Esophagus squamous epithelium (tissue), 5 donors: ENCODE results near the gene CAMKMT. TPM values are rescaled to one million over a fixed set of nuclear protein-coding genes. Genes with fewer than 3 reads are reported as not detected.

Experiments used
- DNase-seq: peaks from one replicate; lab custom pipeline; 2025; lab: John Stamatoyannopoulos, UW
- H3K27ac ChIP-seq, 4 donors: fragments of 200-600 bp; sonication (generic); one replicate each; pipeline ENCODE4 v1.5.1; 2016 to 2019; ENCODE audit warnings: mild to moderate bottlenecking in 1 of 4
- H3K27me3 ChIP-seq, 4 donors: fragments of 200-600 bp; sonication (generic); 1 replicate in 3 of 4; 2 replicates in 1 of 4; pipeline versions ENCODE4 v1.5.1 to v1.6.0; 2017 to 2021; ENCODE audit warnings: antibody characterized with exemption in 1 of 4
- H3K36me3 ChIP-seq, 3 donors: fragments of 200-600 bp; sonication (generic); one replicate each; pipeline ENCODE4 v1.5.1; 2016 to 2019
- H3K4me1 ChIP-seq, 3 donors: fragments of 200-600 bp; sonication (generic); one replicate each; pipeline ENCODE4 v1.5.1; 2017 to 2019
- H3K4me3 ChIP-seq, 4 donors: fragments of 200-600 bp; sonication (generic); 1 replicate in 3 of 4; 2 replicates in 1 of 4; pipeline ENCODE4 v1.5.1; 2016 to 2019; ENCODE audit warnings: mild to moderate bottlenecking in 2 of 4, moderate library complexity in 1 of 4
- H3K9me3 ChIP-seq, 3 donors: fragments of 200-600 bp; sonication (generic); one replicate each; pipeline ENCODE4 v1.5.1; 2016 to 2019
- POLR2A ChIP-seq, 4 donors: fragments of 450-650 bp; IDR thresholded peaks; one replicate each; pipeline ENCODE4 v1.6.1; 2017; ENCODE audit warnings: antibody characterized with exemption in 4 of 4, mild to moderate bottlenecking in 4 of 4, moderate library complexity in 3 of 4
- WGBS, 2 donors: methylation state at CpG; one replicate each; pipeline ENCODE4 v1.1.5; 2018; 5-methylcytosine and 5-hydroxymethylcytosine counted together
- intact Hi-C: fragments of 100-400 bp; cut with DNase I; formaldehyde crosslinking; loops from one replicate; pipeline ENCODE4 v1.15.0; 2022
- total RNA-seq, 4 donors: library from RNA; depleted of rRNA; stranded (reverse); fragments of >200 nt; gene quantifications; one replicate each; pipeline ENCODE4 v1.1.0, GENCODE V29; 2016
- TF ChIP-seq, protein P1 (sequence below), 6 experiments: fragments of 450-650 bp in 4 of 6; fragments of 200-600 bp in 2 of 6; sonication (generic) in 2 of 6; IDR thresholded peaks; one replicate each; pipeline ENCODE4 v1.5.1; 2016 to 2019; ENCODE audit warnings: antibody characterized with exemption in 6 of 6, mild to moderate bottlenecking in 4 of 6, moderate library complexity in 4 of 6
- donor health status: DM: yes; HTN: yes; CAD: no.

CAMKMT gene
- total RNA-seq, 4 donors from 2014 or later: 5.7 to 14.4 (median 10.6) TPM

DNA sequence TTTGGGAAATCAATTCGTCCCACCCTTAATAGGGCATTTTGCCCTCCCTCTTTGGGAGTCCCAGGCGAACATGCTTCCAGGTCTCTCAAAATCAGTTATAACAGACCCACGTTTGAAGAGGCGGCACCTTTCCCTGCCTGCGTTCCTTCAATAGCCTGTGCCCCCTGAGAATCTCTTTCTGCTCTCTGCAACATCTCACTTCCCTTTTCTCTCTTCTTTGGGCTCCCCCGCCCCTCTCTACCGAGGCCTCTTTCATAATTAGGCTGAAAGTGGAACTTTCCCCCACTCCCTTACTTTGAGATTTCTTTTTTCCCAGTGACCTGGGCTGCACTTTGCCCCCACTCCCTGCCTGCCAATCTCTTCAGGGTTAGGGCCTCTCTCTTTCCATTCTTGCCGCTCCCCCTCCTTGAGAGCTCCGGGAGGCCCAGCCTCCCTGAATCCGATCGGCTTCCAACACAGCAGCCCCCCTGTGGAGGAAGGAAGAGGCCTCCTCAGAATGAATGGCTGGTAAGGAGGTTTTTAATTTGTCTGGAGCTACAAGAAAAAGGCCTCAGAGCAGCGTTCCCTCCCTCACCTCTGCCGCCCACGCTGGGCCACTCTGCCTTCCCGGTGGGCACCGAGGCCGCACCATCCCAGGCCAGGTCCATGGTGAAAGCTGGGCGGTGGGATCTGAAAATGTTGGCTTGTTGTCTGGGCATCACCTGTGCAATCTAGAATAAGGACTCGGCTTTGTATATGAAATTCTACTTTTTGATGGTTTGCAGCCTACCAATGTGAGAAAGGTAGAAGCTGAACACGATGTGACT is 417.1 kb downstream of the CAMKMT start:
- H3K4me3 ChIP-seq: no peak overlapping the region
- peaks cover 0 to 14% (median 0%) of the 10 kb centered on the region in 3 donors for H3K4me1 ChIP-seq
- intact Hi-C loops: no loop called here
- no peak for TF ChIP-seq POLR2A (IDR thresholded peaks at IDR 0.05)
- TF ChIP-seq, protein P1, sequence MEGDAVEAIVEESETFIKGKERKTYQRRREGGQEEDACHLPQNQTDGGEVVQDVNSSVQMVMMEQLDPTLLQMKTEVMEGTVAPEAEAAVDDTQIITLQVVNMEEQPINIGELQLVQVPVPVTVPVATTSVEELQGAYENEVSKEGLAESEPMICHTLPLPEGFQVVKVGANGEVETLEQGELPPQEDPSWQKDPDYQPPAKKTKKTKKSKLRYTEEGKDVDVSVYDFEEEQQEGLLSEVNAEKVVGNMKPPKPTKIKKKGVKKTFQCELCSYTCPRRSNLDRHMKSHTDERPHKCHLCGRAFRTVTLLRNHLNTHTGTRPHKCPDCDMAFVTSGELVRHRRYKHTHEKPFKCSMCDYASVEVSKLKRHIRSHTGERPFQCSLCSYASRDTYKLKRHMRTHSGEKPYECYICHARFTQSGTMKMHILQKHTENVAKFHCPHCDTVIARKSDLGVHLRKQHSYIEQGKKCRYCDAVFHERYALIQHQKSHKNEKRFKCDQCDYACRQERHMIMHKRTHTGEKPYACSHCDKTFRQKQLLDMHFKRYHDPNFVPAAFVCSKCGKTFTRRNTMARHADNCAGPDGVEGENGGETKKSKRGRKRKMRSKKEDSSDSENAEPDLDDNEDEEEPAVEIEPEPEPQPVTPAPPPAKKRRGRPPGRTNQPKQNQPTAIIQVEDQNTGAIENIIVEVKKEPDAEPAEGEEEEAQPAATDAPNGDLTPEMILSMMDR (IDR thresholded peaks at IDR 0.05): no peak
- WGBS, 2 donors: 62 to 75% methylated on average over 13 to 17 of the region's 20 CpGs
- H3K9me3 ChIP-seq: peaks cover 0 to 13% (median 0%) of the 10 kb centered on the region in 3 donors
- H3K27me3 ChIP-seq: no peaks in the 10 kb centered on the region
- H3K36me3 ChIP-seq: no peaks in the 10 kb centered on the region
- no peak for DNase-seq
- no peak overlapping the region for H3K27ac ChIP-seq

DNA sequence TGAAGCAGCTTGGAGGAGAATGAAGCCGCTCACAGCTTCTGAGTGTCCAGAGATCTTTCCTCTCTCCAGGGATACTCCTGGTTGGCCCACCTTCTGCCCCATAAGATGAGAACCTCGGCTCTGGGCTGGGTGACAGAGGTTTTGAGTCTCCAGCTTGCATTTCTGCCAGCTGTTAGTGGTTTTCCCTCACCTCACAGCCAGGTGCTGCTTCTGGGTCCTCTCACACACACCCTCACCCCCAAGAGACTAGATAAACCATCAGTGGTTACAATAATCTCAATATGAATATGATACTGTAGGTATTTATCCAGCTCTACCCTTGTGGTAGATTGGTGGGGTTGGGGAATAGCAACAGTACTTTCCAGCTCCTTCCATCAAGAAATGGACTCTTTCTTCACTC is 418.0 kb downstream of the CAMKMT start:
- Histone ChIP-seq H3K9me3 (peaks cover 0 to 13% (median 0%) of the 10 kb centered on the region in 3 donors), H3K27ac (no peak overlapping the region), H3K4me1 (peaks cover 0 to 14% (median 0%) of the 10 kb centered on the region in 3 donors), H3K27me3 (no peaks in the 10 kb centered on the region), H3K36me3 (no peaks in the 10 kb centered on the region), H3K4me3 (no peak overlapping the region)
- DNase-seq: no peak
- intact Hi-C loops: no loop called here
- TF ChIP-seq, protein P1 (IDR thresholded peaks at IDR 0.05): no peak
- 89 to 94% methylated on average over 2 of the region's 2 CpGs for WGBS, 2 donors

DNA sequence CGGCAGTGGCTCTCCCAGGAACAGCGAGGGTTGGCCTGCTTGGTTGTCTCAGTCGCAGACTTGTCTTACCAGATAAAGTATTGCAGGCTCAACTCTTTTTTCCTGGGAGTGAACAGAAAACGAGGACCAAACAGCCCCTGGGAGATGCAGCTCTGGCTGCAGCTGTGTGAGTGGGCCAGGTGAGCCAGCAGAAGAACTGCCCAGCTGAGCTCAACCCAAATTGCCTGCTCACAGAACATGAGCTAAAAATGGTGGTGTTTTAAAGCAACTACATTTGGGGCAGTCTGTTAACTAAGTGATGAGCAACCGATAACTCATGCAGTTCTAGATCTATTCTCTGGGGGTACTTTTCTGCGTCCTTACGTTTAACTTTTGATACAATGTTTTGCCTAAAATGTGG is 418.7 kb downstream of the CAMKMT start:
- Histone ChIP-seq H3K27me3 (no peaks in the 10 kb centered on the region), H3K36me3 (no peaks in the 10 kb centered on the region), H3K4me1 (peaks cover 0 to 14% (median 0%) of the 10 kb centered on the region in 3 donors), H3K9me3 (peaks cover 0 to 13% (median 0%) of the 10 kb centered on the region in 3 donors), H3K27ac (no peak overlapping the region), H3K4me3 (no peak overlapping the region)
- WGBS, 2 donors: 89 to 91% methylated on average over 6 to 7 of the region's 7 CpGs
- TF ChIP-seq POLR2A (IDR thresholded peaks at IDR 0.05): no peak
- TF ChIP-seq, protein P1 (IDR thresholded peaks at IDR 0.05): no peak
- intact Hi-C loops: no loop called here
- no peak for DNase-seq

DNA sequence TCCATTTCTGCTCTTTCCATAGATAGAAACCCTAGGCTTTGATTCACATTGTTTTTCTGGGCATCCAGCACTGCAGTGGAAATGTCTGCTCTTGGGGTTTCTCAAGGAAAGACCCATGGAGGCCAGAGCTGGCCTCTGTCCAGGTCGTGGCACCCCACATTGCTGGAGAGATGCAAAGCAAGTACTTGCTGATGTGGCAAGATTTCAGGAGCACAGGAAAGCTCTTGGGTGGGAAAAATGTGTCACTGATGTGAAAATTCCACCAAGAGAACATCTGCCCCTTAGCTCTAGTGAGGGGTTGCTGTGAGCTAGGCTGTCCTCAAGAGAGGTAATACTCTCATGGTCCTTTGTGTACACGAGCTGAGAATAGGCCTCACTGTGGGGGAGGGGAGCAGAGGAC is 423.7 kb downstream of the CAMKMT start:
- H3K9me3 ChIP-seq: peaks cover 0 to 8% (median 0%) of the 10 kb centered on the region in 3 donors
- no peak for DNase-seq
- H3K27ac ChIP-seq: no peak overlapping the region
- H3K27me3 ChIP-seq: peaks cover 0 to 18% (median 0%) of the 10 kb centered on the region in 4 donors
- WGBS, 2 donors: 30 to 42% methylated on average over 1 to 2 of the region's 2 CpGs
- H3K4me3 ChIP-seq: no peak overlapping the region
- H3K4me1 ChIP-seq: no peaks in the 10 kb centered on the region
- no peaks in the 10 kb centered on the region for H3K36me3 ChIP-seq
- TF ChIP-seq, protein P1 (IDR thresholded peaks at IDR 0.05): no peak
- TF ChIP-seq POLR2A (IDR thresholded peaks at IDR 0.05): no peak
- intact Hi-C loops: no loop called here

DNA sequence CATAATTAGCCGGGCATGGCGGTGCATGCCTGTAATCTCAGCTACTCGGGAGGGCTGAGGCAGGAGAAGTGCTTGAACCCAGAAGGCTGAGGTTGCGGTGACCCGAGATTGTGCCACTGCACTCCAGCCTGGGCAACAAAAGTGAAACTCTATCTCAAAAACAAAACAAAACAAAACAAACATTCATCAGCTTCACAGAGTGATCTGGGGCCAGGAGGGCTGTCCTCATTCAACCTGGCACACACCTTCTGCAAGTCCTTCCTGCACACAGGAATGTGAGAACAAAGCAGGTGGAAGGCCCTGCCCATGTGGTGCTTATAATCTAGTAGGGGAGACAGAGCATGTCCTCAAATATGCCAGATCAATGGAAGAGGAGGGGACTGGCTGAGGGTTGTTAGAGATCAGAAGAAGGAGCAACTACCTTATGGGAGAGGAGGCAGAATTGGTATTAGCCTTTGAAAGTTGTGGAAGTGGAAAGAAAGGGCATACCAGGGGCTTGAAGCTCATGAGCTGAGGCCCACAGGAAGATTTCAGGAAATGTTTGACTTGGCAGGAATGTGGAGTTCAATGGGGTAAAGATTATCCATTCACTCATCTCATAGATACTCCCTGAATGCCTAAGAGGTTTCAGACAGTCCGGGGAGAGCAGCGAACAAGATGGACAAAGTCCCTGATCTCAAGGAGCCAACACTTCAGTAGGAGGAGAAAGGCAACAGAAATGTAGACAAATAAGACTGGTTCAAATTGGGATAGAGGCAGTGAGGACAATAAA is 424.5 kb downstream of the CAMKMT start:
- no peak for TF ChIP-seq POLR2A (IDR thresholded peaks at IDR 0.05)
- TF ChIP-seq, protein P1 (IDR thresholded peaks at IDR 0.05): no peak
- Histone ChIP-seq H3K36me3 (no peaks in the 10 kb centered on the region), H3K4me3 (no peak overlapping the region), H3K4me1 (no peaks in the 10 kb centered on the region), H3K27ac (no peak overlapping the region), H3K9me3 (peaks cover 0 to 6% (median 0%) of the 10 kb centered on the region in 3 donors), H3K27me3 (peaks cover 0 to 22% (median 0%) of the 10 kb centered on the region in 4 donors)
- no peak for DNase-seq
- WGBS, 2 donors: 87 to 90% methylated on average over 5 to 7 of the region's 7 CpGs
- intact Hi-C loops: no loop called here
